Measurements from ENCODE around the gene ALK.

DNA sequence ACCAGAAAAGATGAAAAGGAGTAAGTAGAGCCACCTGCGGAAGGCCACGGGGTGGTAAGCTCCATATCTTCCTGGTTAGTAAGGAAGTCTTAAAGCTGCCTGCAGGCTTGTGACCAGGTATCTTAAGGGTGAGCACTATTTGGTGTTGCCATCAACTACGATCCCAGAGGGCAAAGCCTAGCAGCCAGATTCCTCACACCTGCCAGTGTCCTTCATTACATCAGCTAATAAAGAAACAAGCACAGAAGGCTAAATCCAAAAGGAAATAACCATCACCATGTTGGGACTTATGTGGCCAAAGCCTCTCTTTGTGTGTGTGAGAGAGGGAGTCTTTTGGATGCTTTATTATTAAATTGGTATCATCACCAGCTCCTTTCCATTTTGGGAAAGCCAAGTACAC lies 123.5 kb downstream of the ALK start:
- TF ChIP-seq CTCF (IDR thresholded peaks at IDR 0.05) (no peak), POLR2A (IDR thresholded peaks at IDR 0.05) (no peak)

Measured in thyroid gland (tissue), 4 donors.